ENCODE measurements around the gene RNF224.

DNA sequence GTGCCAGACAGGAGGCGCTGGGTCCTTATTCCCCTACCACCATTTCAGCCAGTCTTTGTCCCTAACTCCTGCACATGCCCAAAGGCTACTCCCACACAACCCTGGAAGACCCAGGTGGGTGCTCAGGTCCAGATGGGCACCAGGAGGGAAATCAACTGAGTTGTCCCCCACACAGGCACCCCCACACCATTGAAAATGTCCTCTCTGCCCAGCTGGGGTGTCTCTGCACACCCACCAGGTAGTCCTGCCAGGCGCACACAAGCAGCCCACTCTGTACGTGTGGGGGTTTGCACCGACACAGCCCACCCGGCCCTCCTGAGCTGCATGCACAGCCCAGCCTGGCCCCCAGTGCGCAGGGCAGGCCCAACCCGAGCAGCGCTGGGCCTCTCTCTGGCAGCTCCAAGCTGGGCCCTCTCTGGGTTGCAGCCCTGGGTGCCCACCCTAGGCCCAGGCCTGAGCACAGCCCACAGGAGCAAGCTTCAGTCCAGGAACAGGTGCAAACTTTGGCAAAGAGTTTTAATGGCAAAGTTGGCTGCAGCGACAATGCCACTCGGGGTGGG, 7.5 kb upstream of the RNF224 start:
- TF ChIP-seq, protein P1, sequence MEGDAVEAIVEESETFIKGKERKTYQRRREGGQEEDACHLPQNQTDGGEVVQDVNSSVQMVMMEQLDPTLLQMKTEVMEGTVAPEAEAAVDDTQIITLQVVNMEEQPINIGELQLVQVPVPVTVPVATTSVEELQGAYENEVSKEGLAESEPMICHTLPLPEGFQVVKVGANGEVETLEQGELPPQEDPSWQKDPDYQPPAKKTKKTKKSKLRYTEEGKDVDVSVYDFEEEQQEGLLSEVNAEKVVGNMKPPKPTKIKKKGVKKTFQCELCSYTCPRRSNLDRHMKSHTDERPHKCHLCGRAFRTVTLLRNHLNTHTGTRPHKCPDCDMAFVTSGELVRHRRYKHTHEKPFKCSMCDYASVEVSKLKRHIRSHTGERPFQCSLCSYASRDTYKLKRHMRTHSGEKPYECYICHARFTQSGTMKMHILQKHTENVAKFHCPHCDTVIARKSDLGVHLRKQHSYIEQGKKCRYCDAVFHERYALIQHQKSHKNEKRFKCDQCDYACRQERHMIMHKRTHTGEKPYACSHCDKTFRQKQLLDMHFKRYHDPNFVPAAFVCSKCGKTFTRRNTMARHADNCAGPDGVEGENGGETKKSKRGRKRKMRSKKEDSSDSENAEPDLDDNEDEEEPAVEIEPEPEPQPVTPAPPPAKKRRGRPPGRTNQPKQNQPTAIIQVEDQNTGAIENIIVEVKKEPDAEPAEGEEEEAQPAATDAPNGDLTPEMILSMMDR (IDR thresholded peaks at IDR 0.05; ENCODE audit: insufficient read depth, low read length, poor library complexity, severe bottlenecking), result no peak
- no peak for TF ChIP-seq EZH2phosphoT487 (conservative IDR thresholded peaks at IDR 0.05; ENCODE audit: low read length)

Data from SU-DHL-6 (cell line).